ENCODE results near the gene IRAK3. TPM values are rescaled to one million over a fixed set of nuclear protein-coding genes. Genes with fewer than 3 reads are reported as not detected.

The IRAK3 gene
- total RNA-seq, 6 donors from 2014 or later = 33.8 to 65.0 (median 39.7) TPM

Other genes with a start within 250 kb of the IRAK3 start
- 10 to 100 TPM in 2 of 6 donors, 1 to 10 TPM in 4; 2.1 to 18.5 (median 5.9) TPM for gene LLPH, start 58.5 kb upstream of the IRAK3 start, total RNA-seq
- gene TMBIM4, start 19.2 kb upstream of the IRAK3 start, total RNA-seq = 100 to 1,000 TPM in 3 of 6 donors, 10 to 100 TPM in 3; 19.9 to 168 (median 114) TPM
- gene HELB, start 113.3 kb downstream of the IRAK3 start, total RNA-seq = 10 to 100 TPM in 2 of 6 donors, 1 to 10 TPM in 4; 2.0 to 16.4 (median 4.3) TPM